Activated CD4-positive, alpha-beta T cell treated with anti-CD3 and anti-CD28 coated beads, Interleukin-2, amount 50 U/mL, for 48 hours (primary cell): Measurements from ENCODE around the gene PCDHGA2.
"Not testable (repeated sequence)": the region's sequence is repeated elsewhere in the genome, so short reads cannot be mapped to it uniquely, and the experiment has no call there.

Experiments used
- DNase-seq, 2 experiments: peaks; one replicate each; pipeline ENCODE4 v3.0.0-alpha.2; 2020

PCDHGA2 gene

DNA sequence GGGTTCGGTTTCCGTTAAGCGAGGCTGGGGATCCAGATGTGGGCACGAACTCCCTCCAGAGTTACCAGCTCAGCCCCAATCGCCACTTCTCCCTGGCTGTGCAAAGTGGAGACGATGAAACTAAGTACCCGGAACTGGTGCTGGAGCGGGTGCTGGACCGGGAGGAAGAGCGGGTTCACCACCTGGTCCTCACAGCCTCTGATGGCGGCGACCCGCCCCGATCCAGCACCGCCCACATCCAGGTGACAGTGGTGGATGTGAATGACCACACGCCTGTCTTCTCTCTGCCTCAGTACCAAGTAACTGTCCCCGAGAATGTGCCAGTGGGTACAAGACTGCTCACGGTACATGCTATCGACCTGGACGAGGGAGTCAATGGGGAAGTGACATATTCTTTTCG lies 44.8 kb downstream of the PCDHGA2 start:
- DNase-seq, result no peak

DNA sequence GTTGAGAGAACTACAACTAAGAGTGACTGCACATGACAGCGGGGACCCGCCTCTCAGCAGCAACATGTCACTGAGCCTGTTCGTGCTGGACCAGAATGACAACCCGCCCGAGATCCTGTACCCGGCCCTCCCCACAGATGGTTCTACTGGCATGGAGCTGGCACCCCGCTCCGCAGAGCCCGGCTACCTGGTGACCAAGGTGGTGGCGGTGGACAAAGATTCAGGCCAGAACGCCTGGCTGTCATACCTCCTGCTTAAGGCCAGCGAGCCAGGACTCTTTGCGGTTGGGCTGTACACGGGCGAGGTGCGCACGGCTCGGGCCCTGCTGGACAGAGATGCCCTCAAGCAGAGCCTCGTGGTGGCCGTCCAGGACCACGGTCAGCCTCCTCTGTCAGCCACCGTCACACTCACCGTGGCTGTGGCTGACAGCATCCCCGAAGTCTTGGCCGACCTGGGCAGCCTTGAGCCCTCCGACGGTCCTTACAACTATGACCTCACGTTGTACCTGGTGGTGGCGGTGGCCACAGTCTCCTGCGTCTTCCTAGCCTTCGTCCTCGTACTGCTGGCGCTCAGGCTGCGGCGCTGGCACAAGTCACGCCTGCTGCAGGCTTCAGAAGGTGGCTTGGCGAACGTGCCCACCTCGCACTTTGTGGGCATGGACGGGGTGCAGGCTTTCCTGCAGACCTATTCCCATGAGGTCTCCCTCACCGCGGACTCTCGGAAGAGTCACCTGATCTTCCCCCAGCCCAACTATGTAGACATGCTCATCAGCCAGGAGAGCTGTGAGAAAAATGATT lies 46.1 kb downstream of the PCDHGA2 start:
- no peak for DNase-seq

DNA sequence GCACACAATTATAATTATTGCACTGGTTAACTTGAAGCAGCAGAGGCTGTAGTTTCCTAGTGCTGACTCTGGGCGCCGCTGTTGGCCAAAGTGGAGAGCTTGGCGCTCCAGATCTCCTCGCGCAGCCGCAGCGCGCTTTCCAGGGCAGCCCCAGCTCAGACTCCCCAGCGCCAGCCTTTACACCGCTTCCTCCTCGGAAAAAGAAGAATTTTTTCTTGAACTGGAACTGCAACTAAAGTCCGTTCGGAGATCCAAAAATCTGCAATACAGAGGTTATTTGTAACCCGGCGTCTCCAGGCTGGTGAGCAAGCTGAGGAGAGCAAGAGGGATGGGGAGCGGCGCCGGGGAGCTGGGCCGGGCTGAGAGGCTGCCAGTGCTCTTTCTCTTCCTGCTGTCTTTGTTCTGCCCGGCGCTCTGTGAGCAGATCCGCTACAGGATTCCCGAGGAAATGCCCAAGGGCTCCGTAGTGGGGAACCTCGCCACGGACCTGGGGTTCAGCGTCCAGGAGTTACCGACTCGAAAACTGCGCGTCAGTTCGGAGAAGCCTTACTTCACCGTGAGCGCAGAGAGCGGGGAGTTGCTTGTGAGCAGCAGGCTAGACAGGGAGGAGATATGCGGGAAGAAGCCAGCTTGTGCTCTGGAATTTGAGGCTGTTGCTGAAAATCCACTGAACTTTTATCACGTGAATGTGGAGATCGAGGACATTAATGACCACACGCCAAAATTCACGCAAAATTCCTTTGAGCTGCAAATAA lies 49.2 kb downstream of the PCDHGA2 start, which contains the start of gene PCDHGB4:
Gene PCDHGB4, plus strand, starts transcription at position 142 of the 755 bp plus-strand sequence. Its CDS starts 187 bp downstream, at position 329.
- not testable (repeated sequence) for DNase-seq

DNA sequence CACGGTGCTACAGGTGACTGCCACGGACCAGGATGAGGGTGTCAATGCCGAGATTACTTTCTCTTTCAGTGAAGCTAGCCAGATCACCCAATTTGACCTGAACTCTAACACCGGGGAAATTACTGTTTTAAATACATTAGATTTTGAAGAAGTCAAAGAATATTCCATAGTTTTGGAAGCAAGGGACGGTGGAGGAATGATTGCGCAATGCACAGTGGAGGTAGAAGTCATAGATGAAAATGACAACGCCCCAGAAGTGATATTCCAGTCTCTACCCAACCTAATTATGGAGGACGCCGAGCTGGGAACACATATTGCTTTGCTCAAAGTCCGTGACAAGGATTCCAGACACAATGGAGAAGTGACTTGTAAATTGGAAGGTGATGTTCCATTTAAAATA lies 50.1 kb downstream of the PCDHGA2 start:
- DNase-seq, result no peak

DNA sequence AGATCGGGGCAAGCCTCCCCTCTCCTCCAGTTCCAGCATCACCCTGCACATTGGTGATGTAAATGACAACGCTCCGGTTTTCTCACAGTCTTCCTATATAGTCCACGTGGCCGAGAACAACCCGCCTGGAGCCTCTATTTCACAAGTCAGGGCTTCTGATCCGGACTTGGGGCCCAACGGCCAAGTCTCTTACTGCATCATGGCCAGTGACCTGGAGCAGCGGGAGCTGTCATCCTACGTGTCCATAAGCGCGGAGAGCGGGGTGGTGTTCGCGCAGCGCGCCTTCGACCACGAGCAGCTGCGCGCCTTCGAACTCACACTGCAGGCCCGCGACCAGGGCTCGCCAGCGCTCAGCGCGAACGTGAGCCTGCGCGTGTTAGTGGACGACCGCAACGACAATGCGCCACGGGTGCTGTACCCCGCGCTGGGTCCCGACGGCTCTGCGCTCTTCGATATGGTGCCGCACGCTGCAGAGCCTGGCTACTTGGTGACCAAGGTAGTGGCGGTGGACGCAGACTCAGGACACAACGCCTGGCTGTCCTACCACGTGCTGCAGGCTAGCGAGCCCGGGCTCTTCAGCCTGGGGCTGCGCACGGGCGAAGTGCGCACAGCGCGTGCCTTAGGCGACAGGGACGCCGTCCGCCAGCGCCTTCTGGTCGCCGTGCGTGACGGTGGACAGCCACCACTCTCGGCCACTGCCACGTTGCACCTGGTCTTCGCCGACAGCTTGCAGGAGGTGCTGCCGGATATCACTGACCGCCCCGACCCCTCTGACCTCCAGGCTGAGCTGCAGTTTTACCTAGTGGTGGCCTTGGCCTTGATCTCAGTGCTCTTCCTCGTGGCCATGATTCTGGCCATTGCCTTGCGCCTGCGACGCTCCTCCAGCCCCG lies 50.8 kb downstream of the PCDHGA2 start:
- DNase-seq, result no peak

DNA sequence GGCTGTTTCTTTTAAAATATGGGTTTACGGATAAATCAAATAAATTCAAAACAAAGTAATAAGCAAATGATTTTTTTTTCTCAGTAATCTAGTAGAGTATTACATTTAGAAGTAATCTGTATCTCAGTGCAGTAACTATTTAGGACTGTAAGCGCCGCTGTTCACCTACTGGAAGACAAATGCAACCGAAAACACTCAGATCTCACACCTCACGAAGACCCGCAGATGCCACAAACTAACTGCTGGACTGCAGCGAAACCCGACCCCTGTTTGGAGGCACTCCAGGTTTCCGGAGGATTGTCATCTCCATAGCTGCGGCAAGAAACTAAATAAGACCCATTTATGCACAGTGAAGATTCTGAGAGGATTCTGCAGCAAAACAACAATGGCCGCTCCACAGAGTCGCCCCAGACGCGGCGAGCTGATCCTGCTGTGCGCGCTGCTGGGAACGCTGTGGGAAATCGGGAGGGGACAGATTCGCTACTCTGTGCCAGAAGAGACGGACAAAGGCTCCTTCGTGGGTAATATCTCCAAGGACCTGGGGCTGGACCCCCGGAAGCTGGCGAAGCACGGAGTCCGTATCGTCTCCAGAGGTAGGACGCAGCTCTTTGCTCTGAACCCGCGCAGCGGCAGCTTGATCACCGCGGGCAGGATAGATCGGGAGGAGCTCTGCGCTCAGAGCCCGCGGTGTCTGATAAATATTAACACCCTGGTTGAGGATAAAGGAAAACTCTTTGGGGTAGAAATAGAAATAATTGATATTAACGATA lies 54.1 kb downstream of the PCDHGA2 start, which contains the start of gene PCDHGA8:
Gene PCDHGA8, plus strand, starts transcription at position 205 of the 770 bp plus-strand sequence. Its CDS starts 181 bp downstream, at position 386.
- DNase-seq, result no peak
